Measurements from ENCODE around the gene PSEN2.
A peak's percentile ranks its signal among the peaks of the same experiment; 100 is the strongest.
"Not testable (repeated sequence)": the region's sequence is repeated elsewhere in the genome, so short reads cannot be mapped to it uniquely, and the experiment has no call there.

The PSEN2 gene

GRCh38 chr1:226870401-226871279, at the start of gene PSEN2:
Gene PSEN2, plus strand, starts transcription at chr1:226870616. Its CDS starts 11,292 bp downstream, at chr1:226881908.
- DNase-seq: peak in 47 of 58 donors; percentile 11 to 67 (median 46)

- DNase-seq: peak in 8 of 58 donors; percentile 15 to 72 (median 39)
These were observed 49.3 kb upstream of the PSEN2 start for GRCh38 chr1:226820941-226821718.

DNA sequence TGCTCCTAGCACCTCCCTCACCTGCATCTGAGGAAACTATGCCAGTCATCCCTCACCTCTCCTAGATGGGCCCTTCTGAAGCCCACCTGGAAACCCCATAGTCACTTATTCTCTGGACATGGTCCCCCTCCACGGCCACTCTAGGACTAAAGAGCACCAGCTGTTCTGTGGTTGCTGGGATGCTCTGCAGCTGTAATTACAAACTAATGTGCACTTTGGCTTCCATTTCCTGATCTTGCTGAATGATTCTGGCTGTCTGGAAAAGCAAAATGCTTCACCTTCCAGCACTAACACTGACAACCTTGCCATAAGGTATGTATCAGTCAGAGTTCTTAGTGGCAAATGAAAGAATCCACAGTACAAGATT, 48.7 kb upstream of the PSEN2 start:
- no peak for DNase-seq

DNA sequence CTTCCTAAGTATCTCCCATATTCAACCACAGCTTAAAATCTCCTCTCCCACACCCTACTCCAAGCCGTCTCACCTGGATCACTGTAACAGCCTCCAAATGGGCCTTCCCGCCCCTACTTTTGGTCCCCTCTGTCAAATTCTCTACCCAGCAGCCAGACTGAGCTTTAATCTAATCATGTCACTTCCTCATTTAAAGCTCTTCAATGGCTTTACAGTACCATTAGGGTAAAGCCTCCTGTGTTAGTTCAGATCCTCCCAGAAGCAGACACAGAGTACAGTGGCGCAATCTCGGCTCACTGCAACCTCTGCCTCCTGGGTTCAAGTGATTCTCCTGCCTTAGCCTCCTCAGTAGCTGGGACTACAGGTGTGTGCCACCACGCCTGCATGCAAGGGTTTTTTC, 46.8 kb upstream of the PSEN2 start:
- no peak for DNase-seq

DNA sequence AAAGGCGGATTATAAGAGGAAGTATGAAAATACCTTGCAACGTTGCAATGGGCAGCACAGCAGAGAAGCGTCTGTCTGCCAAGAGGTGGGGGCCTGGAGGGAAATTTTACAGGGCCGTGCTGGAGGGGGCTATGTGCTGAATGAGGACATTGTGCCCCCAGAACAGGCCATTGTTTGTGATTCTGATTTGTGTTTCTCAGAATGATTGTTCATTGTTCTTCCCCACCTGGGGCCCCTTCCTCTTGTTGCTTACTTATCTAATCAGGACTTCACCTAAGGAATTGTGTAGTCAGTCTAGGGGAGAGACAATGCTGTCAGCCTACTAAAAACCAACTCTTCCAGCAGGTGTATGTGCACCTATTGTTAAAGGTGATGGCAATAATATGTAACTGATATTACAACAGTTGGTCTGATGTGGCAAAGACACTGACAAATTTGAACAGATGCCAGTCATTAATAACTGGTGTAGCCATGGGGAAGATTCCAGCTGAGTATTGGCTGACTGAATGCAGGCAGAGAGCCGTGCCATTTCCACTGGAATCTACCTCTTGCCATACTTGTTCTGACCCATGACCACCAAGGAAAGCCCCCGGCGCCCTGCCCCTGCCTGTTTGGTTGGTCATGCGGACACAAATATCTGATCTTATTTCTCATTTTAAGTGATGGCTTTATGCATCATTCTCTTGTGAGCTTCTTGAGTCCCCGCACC, 45.2 kb upstream of the PSEN2 start:
- peak in 34 of 58 donors; percentile 13 to 81 (median 49) for DNase-seq

GRCh38 chr1:226825746-226826100, 44.7 kb upstream of the PSEN2 start:
- DNase-seq: no peak

DNA sequence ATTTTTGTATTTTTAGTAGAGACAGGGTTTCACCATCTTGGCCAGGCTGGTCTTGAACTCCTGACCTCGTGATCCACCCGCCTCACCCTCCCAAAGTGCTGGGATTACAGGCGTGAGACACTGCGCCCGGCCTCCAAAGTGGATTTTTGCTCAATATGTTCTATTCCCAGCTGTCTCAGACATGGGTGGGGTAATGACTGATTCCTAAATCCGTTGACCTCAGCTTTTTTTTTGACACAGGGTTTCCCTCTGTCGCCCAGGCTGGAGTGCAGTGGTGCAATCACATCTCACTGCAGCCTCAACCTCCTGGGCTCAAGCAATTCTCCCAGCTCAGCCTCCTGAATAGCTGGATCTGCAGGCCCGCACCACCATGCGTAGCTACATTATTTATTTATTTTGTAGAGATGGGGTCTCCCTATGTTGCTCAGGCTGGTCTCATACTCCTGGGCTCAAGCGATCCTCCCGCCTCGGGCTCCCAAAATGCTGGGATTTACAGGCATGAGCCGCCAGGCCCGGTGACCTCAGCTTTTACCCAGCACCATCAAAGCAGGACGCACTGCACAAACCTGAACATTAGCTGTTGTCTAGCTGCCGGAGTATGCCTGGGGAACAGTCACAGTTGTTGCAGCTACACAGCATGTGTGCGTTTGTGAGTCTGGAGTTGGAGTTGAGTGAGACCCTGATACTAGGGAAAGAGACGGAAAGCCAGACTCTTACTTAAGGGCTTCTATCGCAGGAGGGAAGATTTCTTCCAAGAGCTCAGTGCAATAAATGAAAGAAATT, 43.7 kb upstream of the PSEN2 start:
- no peak for DNase-seq

DNA sequence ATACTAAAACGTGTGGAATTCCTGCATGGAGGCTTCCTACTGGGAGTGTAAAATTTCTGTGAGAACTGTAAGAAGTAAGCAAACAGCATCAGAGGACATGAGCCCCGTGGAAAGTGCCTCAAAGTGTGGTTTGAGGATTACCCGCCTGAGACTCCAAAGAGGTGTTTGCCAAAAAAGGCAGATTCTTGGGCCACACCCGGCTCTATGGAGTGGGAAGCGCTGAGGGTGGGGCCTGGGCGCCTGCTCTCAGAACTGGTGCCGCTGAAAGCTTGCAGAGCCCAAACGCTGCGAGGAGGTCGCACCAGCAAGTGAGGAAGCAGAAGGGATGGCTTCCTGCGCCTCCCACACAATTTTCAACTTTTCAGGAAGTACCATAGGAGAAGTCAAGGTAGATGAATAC, 43.0 kb upstream of the PSEN2 start:
- DNase-seq: peak in 7 of 58 donors; percentile 16 to 31 (median 20)

DNA sequence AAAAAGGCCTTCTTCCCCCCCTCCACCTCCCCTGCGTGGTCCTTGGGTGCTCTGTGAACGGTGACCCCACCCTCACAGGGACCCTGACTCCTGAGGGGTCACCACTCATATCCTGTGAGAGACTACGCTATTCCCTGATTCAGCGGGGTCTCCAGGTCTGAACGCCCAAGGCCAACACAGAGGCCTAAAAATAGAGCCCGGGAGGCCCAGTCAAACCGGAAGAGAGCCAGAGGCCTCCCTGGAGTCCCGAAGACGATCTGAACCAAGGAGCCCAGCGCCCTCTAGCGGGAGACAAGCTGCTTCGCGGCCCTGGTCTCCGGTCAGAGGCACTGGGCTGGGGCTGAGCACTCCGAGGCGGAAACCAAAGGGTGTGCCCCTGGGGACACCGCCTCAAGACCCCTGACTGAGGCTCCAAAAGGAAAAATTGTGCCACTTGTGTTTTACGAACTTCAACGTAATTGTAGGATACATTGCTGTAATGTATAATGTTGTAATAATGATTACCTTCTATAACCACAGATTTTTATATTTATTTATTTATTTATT, 42.4 kb upstream of the PSEN2 start:
- DNase-seq: peak in 56 of 58 donors; percentile 35 to 97 (median 85)

DNA sequence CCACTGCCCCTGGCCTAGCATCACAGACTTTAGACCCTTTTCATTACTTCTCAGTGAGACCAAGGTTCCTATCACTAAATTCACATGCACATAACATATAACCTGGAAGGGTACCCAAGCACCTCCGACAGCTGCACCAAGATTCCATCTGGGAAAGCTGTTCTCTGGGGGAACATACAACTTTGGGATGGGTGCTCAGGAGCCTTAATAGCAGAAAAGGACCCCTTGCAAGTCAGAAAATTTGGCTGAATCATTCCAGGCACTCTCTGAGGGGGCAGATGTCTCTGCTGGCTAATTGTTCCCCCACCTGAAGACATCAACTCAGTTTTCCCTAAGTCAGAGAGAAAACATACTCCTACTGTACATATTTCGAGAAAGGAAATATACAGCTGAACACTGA, 41.3 kb upstream of the PSEN2 start:
- no peak for DNase-seq

GRCh38 chr1:226831953-226832352, 38.5 kb upstream of the PSEN2 start:
- DNase-seq: no peak

GRCh38 chr1:226832613-226833012, 37.8 kb upstream of the PSEN2 start:
- DNase-seq: no peak

DNA sequence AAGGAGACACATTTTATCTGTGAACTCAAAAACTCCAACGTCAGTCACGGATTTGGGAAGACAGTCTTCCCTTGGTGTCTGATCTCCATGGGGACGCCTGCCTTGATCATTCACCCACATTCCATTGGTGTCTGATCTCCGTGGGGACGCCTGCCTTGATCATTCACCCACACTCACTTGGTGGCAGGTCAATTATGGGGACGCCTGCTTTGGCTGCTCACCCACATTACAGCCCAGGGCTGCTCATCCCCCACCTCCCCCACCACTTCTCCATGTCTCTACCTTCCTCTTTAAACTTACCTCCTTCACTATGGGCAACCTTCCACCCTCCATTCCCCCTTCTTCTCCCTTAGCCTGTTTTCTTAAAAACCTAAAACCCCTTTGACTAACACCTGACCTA, 36.2 kb upstream of the PSEN2 start:
- DNase-seq: not testable (repeated sequence)

GRCh38 chr1:226835396-226835795, 35.0 kb upstream of the PSEN2 start:
- DNase-seq: not testable (repeated sequence)

DNA sequence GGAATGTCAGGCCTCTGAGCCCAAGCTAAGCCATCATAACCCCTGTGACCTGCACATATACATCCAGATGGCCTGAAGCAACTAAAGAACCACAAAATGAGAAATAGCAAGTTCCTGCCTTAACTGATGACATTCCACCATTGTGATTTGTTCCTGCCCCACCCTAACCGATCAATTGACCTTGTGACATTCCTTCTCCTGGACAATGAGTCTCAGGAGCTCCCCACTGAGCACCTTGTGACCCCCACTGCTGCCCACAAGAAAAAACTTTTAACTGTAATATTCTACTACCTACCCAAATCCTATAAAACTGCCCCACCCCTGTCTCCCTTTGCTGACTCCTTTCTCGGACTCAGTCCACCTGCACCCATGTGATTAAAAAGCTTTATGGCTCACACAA, 32.5 kb upstream of the PSEN2 start:
- not testable (repeated sequence) for DNase-seq

- no peak for DNase-seq
These were observed 32.0 kb upstream of the PSEN2 start for GRCh38 chr1:226838456-226838855.

GRCh38 chr1:226845624-226846023, 24.8 kb upstream of the PSEN2 start:
- DNase-seq: no peak

GRCh38 chr1:226846786-226847185, 23.6 kb upstream of the PSEN2 start:
- DNase-seq: no peak

DNA sequence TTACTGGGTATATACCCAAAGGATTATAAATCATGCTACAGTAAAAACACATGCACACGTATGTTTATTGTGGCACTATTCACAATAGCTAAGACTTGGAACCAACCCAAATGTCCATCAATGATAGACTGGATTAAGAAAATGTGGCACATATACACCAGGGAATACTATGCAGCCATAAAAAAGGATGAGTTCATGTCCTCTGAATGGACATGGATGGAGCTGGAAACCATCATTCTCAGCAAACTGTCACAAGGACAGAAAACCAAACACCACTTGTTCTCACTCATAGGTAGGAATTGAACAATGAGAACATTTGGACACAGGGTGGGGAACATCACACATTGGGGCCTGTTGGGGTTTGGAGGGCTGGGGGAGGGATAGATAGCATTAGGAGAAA, 15.9 kb upstream of the PSEN2 start:
- DNase-seq: not testable (repeated sequence)

- DNase-seq: no peak
These were observed 7.5 kb upstream of the PSEN2 start for GRCh38 chr1:226862890-226863289.

DNA sequence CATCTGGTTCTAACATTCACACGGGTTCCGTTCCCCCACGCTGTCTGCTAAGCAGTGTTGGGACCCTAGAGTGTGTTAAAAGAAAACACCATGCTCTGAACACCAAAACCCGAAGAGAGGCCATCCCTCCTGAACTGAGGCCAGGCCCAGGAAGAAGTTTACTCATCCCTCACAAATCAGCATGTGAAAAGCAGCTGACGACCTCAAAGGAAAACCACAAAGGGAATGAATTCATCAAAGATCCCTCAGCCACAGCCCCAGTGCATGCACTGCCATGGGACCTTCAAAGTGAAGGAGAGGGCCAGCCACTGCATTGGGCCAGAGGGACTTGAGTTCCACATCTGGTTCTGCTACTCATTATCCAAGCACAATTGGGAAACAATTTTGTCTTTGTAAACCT, 7.0 kb upstream of the PSEN2 start:
- no peak for DNase-seq

Measured in anterior cingulate cortex (tissue), 58 donors.